Left ventricle myocardium inferior (tissue), 1 donor: Measurements from ENCODE around the gene KCNQ1. TPM values are rescaled to one million over a fixed set of nuclear protein-coding genes. Genes with fewer than 3 reads are reported as not detected.

Experiments used
- DNase-seq: peaks from one replicate; pipeline ENCODE4 v3.0.0-alpha.2; 2020
- H3K27ac ChIP-seq: fragments of 200-600 bp; replicated peaks from 2 replicates; pipeline ENCODE4 v1.8.0; 2021
- H3K27me3 ChIP-seq: fragments of 200-600 bp; 2 replicates; pipeline ENCODE4 v1.8.0; 2021; ENCODE audit warnings: low read depth
- H3K36me3 ChIP-seq: fragments of 200-600 bp; 2 replicates; pipeline ENCODE4 v1.8.0; 2021
- H3K4me1 ChIP-seq: fragments of 200-600 bp; 2 replicates; pipeline ENCODE4 v1.8.0; 2021
- H3K4me3 ChIP-seq: fragments of 200-600 bp; 2 replicates; pipeline ENCODE4 v1.8.0; 2021; ENCODE audit warnings: mild to moderate bottlenecking, moderate library complexity
- H3K9me3 ChIP-seq: fragments of 200-600 bp; replicated peaks from 2 replicates; pipeline ENCODE4 v1.8.0; 2021
- intact Hi-C: fragments of 100-400 bp; cut with micrococcal nuclease; formaldehyde crosslinking; loops from one replicate; pipeline ENCODE4 v1.11.0; 2022
- total RNA-seq: library from RNA; stranded (reverse); fragmentation: NEBNext Ultra II Directional; extraction: Animal tissue kit (Norgen Biotek cat#: 25700); gene quantifications from one replicate; pipeline ENCODE4 v1.2.1, GENCODE V29; 2021
- TF ChIP-seq, protein P1 (sequence below): fragments of 200-600 bp; IDR thresholded peaks from 2 replicates; pipeline ENCODE4 v1.8.0; 2021; ENCODE audit warnings: antibody characterized with exemption, mild to moderate bottlenecking, borderline replicate concordance
- donor health status: DM: no; HTN: yes; CAD: no; lungs with severe emphysema.

The KCNQ1 gene
- total RNA-seq, 1 donor from 2014 or later, result 41.8 TPM

- intact Hi-C loops, result no loop called here
Observed at GRCh38 chr11:2464451-2465165, 19.8 kb downstream of the KCNQ1 start.

GRCh38 chr11:2465202-2466068 lies 20.6 kb downstream of the KCNQ1 start:
- H3K4me1 ChIP-seq, result peaks cover 59% of the 10 kb centered on the region
- TF ChIP-seq, protein P1, sequence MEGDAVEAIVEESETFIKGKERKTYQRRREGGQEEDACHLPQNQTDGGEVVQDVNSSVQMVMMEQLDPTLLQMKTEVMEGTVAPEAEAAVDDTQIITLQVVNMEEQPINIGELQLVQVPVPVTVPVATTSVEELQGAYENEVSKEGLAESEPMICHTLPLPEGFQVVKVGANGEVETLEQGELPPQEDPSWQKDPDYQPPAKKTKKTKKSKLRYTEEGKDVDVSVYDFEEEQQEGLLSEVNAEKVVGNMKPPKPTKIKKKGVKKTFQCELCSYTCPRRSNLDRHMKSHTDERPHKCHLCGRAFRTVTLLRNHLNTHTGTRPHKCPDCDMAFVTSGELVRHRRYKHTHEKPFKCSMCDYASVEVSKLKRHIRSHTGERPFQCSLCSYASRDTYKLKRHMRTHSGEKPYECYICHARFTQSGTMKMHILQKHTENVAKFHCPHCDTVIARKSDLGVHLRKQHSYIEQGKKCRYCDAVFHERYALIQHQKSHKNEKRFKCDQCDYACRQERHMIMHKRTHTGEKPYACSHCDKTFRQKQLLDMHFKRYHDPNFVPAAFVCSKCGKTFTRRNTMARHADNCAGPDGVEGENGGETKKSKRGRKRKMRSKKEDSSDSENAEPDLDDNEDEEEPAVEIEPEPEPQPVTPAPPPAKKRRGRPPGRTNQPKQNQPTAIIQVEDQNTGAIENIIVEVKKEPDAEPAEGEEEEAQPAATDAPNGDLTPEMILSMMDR, result no peak
- peak overlapping the region; percentile 94 for H3K27ac ChIP-seq

More at GRCh38 chr11:2464451-2465165, 19.8 kb downstream of the KCNQ1 start:
- no peaks in the 10 kb centered on the region for H3K36me3 ChIP-seq
- no peaks in the 10 kb centered on the region for H3K9me3 ChIP-seq
- H3K4me1 ChIP-seq, result peaks cover 68% of the 10 kb centered on the region
- no peaks in the 10 kb centered on the region for H3K27me3 ChIP-seq
- H3K27ac ChIP-seq, result peak overlapping the region; percentile 94
- DNase-seq, result no peak
- TF ChIP-seq, protein P1, result no peak
- no peak overlapping the region for H3K4me3 ChIP-seq

DNA sequence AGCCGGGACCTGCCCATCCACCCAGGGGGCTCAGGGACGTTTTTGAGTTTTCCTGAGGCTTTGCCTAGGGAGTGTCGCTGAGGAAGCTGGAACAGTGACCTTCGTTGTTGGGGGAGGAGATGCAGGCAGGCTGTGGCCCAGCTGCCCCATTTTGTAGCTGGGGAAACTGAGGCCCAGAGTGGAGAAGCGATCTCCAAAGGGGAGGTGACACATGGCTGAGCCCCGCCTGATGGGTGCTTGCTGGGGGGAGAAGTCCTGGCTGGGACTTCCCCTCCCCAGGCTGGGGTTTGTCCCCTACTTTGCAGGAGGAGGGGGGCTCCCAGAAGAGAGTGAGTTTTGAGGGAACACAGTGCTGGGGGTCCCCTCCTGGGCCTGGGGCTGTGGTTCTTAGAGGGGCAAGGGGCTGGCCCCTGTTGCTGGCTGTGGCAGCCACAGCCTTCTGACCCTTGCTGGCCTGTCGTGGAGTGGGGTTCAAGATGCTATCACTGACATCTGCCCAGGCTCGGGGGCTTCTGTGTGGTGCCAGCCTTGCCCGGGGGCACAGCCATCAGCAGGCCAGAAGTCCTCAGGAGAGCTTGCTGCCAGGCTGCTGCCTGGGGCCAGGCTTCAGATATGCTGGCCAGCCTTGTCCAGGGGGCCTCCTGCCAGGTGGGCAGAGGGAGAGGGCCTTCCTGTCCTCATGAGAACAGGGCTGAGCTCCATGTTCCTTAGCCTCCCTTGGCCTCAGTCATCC lies 21.4 kb downstream of the KCNQ1 start:
- Histone ChIP-seq H3K4me3 (no peak overlapping the region), H3K27ac (peak overlapping the region; percentile 94), H3K36me3 (no peaks in the 10 kb centered on the region), H3K4me1 (peaks cover 53% of the 10 kb centered on the region), H3K27me3 (no peaks in the 10 kb centered on the region), H3K9me3 (no peaks in the 10 kb centered on the region)
- intact Hi-C loops, result no loop called here
- TF ChIP-seq, protein P1, result no peak
- no peak for DNase-seq

More at GRCh38 chr11:2465202-2466068, 20.6 kb downstream of the KCNQ1 start:
- Histone ChIP-seq H3K27me3 (no peaks in the 10 kb centered on the region), H3K36me3 (no peaks in the 10 kb centered on the region), H3K4me3 (no peak overlapping the region), H3K9me3 (no peaks in the 10 kb centered on the region)
- intact Hi-C loops, result no loop called here
- DNase-seq, result no peak

- no peaks in the 10 kb centered on the region for H3K36me3 ChIP-seq
- TF ChIP-seq, protein P1, result no peak
- H3K4me3 ChIP-seq, result no peak overlapping the region
- H3K27me3 ChIP-seq, result no peaks in the 10 kb centered on the region
- peaks cover 44% of the 10 kb centered on the region for H3K4me1 ChIP-seq
- intact Hi-C loops, result no loop called here
- DNase-seq, result no peak
- H3K27ac ChIP-seq, result no peak overlapping the region
- H3K9me3 ChIP-seq, result no peaks in the 10 kb centered on the region
Observed at GRCh38 chr11:2466869-2467694, 22.3 kb downstream of the KCNQ1 start.

GRCh38 chr11:2467695-2468055 lies 22.9 kb downstream of the KCNQ1 start:
- intact Hi-C loops, result no loop called here
- H3K27ac ChIP-seq, result no peak overlapping the region
- peaks cover 38% of the 10 kb centered on the region for H3K4me1 ChIP-seq
- H3K4me3 ChIP-seq, result no peak overlapping the region
- peaks cover 3% of the 10 kb centered on the region for H3K27me3 ChIP-seq
- TF ChIP-seq, protein P1, result no peak
- no peaks in the 10 kb centered on the region for H3K36me3 ChIP-seq
- no peaks in the 10 kb centered on the region for H3K9me3 ChIP-seq
- no peak for DNase-seq
